HepG2 (cell line): ENCODE data around the gene SLC25A22. TPM values are rescaled to one million over a fixed set of nuclear protein-coding genes. Genes with fewer than 3 reads are reported as not detected.

ENCODE experiments used
- CEBPG ChIP-seq: IDR thresholded peaks from 2 replicates; pipeline ENCODE4 v1.6.1; 2016
- CHD4 ChIP-seq: fragments of 200-600 bp; sonication (generic); IDR thresholded peaks from 2 replicates; pipeline ENCODE4 v1.7.0; 2017; ENCODE audit warnings: mild to moderate bottlenecking, low read length, borderline replicate concordance
- HMGA1 ChIP-seq: sonication (generic); formaldehyde crosslinking; conservative IDR thresholded peaks from 2 replicates; pipeline ENCODE4 v1.4.0; 2020; ENCODE audit warnings: missing genetic modification reagents
- HNF4A ChIP-seq: sonication (generic); formaldehyde crosslinking; IDR thresholded peaks from 2 replicates; pipeline ENCODE4 v1.4.0; 2020; ENCODE audit warnings: missing genetic modification reagents
- HNRNPL ChIP-seq: fragments of 200-400 bp; formaldehyde crosslinking; IDR thresholded peaks from 2 replicates; pipeline ENCODE4 v1.6.1; 2017; ENCODE audit warnings: mild to moderate bottlenecking, low read depth, low read length
- IRX3 ChIP-seq: sonication (generic); formaldehyde crosslinking; IDR thresholded peaks from 2 replicates; pipeline ENCODE4 v1.8.1; 2023; ENCODE audit warnings: mild to moderate bottlenecking, low read depth, missing genetic modification reagents, borderline replicate concordance
- LCORL ChIP-seq, 2 experiments: fragments of 450-650 bp in 1 of 2; sonication (generic) in 1 of 2; formaldehyde crosslinking in 1 of 2; IDR thresholded peaks; 2 replicates each; pipeline versions ENCODE4 v1.5.0 to v1.6.1; 2017 to 2020; ENCODE audit warnings: antibody characterized with exemption in 1 of 2, missing genetic modification reagents in 1 of 2
- PAWR ChIP-seq: sonication (generic); formaldehyde crosslinking; IDR thresholded peaks from 2 replicates; pipeline ENCODE4 v1.4.0; 2020; ENCODE audit warnings: missing genetic modification reagents, mild to moderate bottlenecking, borderline replicate concordance
- PHF8 ChIP-seq: sonication (generic); formaldehyde crosslinking; IDR thresholded peaks from 2 replicates; pipeline ENCODE4 v1.5.0; 2020; ENCODE audit warnings: missing genetic modification reagents
- PRDM15 ChIP-seq: sonication (generic); formaldehyde crosslinking; IDR thresholded peaks from 2 replicates; pipeline ENCODE4 v1.4.0; 2020; ENCODE audit warnings: missing genetic modification reagents
- SNRNP70 ChIP-seq: fragments of 200-400 bp; formaldehyde crosslinking; IDR thresholded peaks from 2 replicates; pipeline ENCODE4 v1.6.1; 2017; ENCODE audit warnings: mild to moderate bottlenecking, low read depth, low read length, moderate library complexity
- STAT6 ChIP-seq: sonication (generic); formaldehyde crosslinking; IDR thresholded peaks from 2 replicates; pipeline ENCODE4 v1.4.0; 2020; ENCODE audit warnings: missing genetic modification reagents, mild to moderate bottlenecking, borderline replicate concordance
- ZFAT ChIP-seq: sonication (generic); formaldehyde crosslinking; conservative IDR thresholded peaks from 2 replicates; pipeline ENCODE4 v1.8.1; 2023; ENCODE audit warnings: missing genetic modification reagents, inconsistent platforms
- ZFP90 ChIP-seq: sonication (generic); formaldehyde crosslinking; IDR thresholded peaks from 2 replicates; pipeline ENCODE4 v1.8.0; 2022; ENCODE audit warnings: missing genetic modification reagents, mild to moderate bottlenecking, inconsistent platforms, borderline replicate concordance
- ZNF274 ChIP-seq: sonication (generic); formaldehyde crosslinking; IDR thresholded peaks from 2 replicates; pipeline ENCODE4 v1.5.1; 2020; ENCODE audit warnings: mild to moderate bottlenecking, missing genetic modification reagents
- ZNF33B ChIP-seq: sonication (generic); formaldehyde crosslinking; IDR thresholded peaks from 2 replicates; pipeline ENCODE4 v1.5.1; 2020; ENCODE audit warnings: mild to moderate bottlenecking, missing genetic modification reagents
- ZNF44 ChIP-seq: sonication (generic); formaldehyde crosslinking; IDR thresholded peaks from 2 replicates; pipeline ENCODE4 v1.5.1; 2020; ENCODE audit warnings: mild to moderate bottlenecking, missing genetic modification reagents
- polyA plus RNA-seq, 8 experiments: library from polyadenylated mRNA; depleted of rRNA in 3 of 8; stranded (reverse) in 7 of 8; unstranded in 1 of 8; fragments of >200 nt; fragmentation: Illumina TruSeq in 4 of 8; extraction: Trizol in 4 of 8; gene quantifications; 2 replicates each; pipeline versions ENCODE4 v1.2.1 to v1.2.3, GENCODE V29; 2011 to 2016; ENCODE audit warnings: low read depth in 4 of 8, missing spikeins in 1 of 8, mixed read lengths in 1 of 8; ENCODE audit not compliant: insufficient read depth in 1 of 8
- total RNA-seq, 5 experiments: library from RNA; depleted of rRNA; stranded (reverse); fragments of >200 nt; fragmentation: Illumina TruSeq; extraction: Trizol; gene quantifications; 2 replicates each; pipeline ENCODE4 v1.2.3, GENCODE V29; 2016; ENCODE audit warnings: low read depth in 1 of 5
- TF ChIP-seq, protein P1 (sequence below): sonication (generic); formaldehyde crosslinking; IDR thresholded peaks from 2 replicates; pipeline ENCODE4 v1.4.0; 2020; ENCODE audit warnings: missing genetic modification reagents, mild to moderate bottlenecking, borderline replicate concordance

The SLC25A22 gene
- total and polyA plus RNA-seq, 2 of the 13 experiments (the other 11 are each of a cell fraction or from before 2014, with no cell fraction given): 12.4 to 19.2 TPM

DNA sequence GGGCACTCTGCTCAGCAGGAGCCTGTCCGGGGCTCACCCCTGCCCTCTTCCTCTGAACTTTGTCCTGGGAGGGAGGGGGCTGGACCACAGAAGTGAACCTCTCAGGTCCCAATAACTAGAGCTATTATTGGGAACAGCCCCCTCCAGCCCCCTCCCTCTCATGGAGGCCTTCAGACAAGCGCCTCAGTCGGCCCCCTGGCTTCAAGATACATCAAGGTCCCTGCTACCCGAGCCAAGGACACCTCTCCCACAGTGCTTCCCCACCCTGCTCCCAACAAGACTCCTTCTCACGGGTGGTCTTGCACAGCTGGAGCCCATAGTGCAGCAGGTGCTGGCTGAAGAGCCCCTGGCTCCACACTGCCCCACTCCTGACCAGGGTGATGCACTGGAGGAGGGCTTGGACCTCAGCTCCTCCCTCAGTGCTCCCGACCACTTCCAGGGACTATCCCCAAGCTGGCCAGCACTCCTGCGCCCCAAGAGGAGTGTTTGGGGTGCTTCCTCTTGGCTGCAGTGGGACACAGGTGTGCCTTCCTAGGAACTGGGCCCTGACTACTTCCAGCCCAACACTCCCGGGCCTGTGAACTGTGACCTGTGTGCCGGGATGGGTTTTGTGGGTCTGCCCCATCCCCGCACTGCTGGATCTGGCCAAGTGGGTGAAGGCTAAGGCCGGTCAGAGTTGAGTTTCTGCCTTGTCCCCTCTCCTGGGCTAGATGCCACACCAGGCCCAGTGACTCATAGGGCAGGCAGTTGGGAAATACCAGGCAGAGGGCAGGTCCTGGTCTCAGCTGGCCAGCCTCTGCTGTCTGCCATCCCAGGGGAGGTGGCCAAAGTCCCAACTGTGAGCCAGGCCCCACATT, 22.8 kb upstream of the SLC25A22 start (continued):
- TF ChIP-seq, protein P1, sequence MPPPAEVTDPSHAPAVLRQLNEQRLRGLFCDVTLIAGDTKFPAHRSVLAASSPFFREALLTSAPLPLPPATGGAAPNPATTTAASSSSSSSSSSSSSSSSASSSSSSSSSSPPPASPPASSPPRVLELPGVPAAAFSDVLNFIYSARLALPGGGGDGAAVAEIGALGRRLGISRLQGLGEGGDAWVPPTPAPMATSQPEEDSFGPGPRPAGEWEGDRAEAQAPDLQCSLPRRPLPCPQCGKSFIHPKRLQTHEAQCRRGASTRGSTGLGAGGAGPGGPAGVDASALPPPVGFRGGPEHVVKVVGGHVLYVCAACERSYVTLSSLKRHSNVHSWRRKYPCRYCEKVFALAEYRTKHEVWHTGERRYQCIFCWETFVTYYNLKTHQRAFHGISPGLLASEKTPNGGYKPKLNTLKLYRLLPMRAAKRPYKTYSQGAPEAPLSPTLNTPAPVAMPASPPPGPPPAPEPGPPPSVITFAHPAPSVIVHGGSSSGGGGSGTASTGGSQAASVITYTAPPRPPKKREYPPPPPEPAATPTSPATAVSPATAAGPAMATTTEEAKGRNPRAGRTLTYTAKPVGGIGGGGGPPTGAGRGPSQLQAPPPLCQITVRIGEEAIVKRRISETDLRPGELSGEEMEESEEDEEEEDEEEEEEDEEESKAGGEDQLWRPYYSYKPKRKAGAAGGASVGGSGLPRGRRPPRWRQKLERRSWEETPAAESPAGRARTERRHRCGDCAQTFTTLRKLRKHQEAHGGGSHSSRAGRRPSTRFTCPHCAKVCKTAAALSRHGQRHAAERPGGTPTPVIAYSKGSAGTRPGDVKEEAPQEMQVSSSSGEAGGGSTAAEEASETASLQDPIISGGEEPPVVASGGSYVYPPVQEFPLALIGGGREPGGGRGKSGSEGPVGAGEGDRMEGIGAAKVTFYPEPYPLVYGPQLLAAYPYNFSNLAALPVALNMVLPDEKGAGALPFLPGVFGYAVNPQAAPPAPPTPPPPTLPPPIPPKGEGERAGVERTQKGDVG (CRISPR knock-in tag): no peak
- TF ChIP-seq STAT6 (CRISPR knock-in tag): no peak
- TF ChIP-seq ZNF44 (CRISPR knock-in tag): no peak
- no peak for TF ChIP-seq IRX3 (CRISPR knock-in tag)
- TF ChIP-seq HNF4A (CRISPR knock-in tag): no peak; the same call in 1 of the 2 replicates
- TF ChIP-seq LCORL (IDR thresholded peaks at IDR 0.05): no peak
- peak; percentile 74 for TF ChIP-seq LCORL (CRISPR knock-in tag; IDR thresholded peaks at IDR 0.05)
- no peak for TF ChIP-seq PHF8 (CRISPR knock-in tag)
- TF ChIP-seq ZNF274: no peak
- TF ChIP-seq ZFP90 (CRISPR knock-in tag): no peak
- TF ChIP-seq ZNF33B: no peak
- no peak for TF ChIP-seq SNRNP70
- TF ChIP-seq CEBPG (CRISPR knock-in tag): peak; percentile 76
- TF ChIP-seq PRDM15: no peak
- no peak for TF ChIP-seq CHD4
- TF ChIP-seq ZFAT (CRISPR knock-in tag): no peak
- TF ChIP-seq HMGA1: no peak
- TF ChIP-seq PAWR: no peak
- TF ChIP-seq HNRNPL: peak; percentile 93
